T-helper 1 cell (primary cell): ENCODE data around the gene ZNF17.

Experiments used
- DNase-seq, 5 donors: peaks; one replicate each; pipeline ENCODE4 v3.0.0-alpha.2; 2012 to 2020

Gene ZNF17

GRCh38 chr19:57434386-57435061, 23.6 kb downstream of the ZNF17 start:
- DNase-seq: no peak

- peak; percentile 89 to 97 (median 96) for DNase-seq
Measured at GRCh38 chr19:57435062-57435978, 24.4 kb downstream of the ZNF17 start, which contains the start of gene ZNF749. Gene ZNF749, plus strand, starts transcription at chr19:57435325. Its CDS starts 254 bp downstream, at chr19:57435579.

- no peak for DNase-seq
Measured at GRCh38 chr19:57436417-57436816, 25.5 kb downstream of the ZNF17 start.

- DNase-seq: no peak
Measured at GRCh38 chr19:57437931-57438330, 27.0 kb downstream of the ZNF17 start.

- DNase-seq: no peak
Measured at GRCh38 chr19:57438925-57439324, 28.0 kb downstream of the ZNF17 start.

GRCh38 chr19:57441979-57442752, 31.2 kb downstream of the ZNF17 start:
- no peak for DNase-seq

- no peak for DNase-seq
Measured at GRCh38 chr19:57443121-57443696, 32.2 kb downstream of the ZNF17 start.

DNA sequence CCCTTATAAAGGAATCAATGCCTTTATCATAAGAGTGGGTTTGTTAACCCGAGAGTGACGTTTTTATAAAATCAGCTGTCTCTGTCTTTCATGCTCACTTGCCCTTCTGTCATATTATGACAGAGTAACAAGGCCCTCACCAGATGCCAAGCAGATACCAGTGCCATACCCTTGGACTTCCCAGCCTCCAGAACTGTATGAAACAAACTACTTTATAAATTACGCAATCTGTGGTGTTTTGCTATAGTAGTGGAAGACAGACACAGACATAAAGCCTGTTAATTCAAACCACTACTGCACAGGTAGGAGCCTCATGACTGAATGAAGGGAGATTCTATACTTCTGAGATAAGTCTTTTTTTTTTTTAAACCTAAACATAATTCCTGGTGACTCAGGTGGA, 41.3 kb downstream of the ZNF17 start:
- no peak for DNase-seq

- peak in 1 of 5 donors; percentile 32 for DNase-seq
Measured at GRCh38 chr19:57465680-57466381, 54.9 kb downstream of the ZNF17 start.

DNA sequence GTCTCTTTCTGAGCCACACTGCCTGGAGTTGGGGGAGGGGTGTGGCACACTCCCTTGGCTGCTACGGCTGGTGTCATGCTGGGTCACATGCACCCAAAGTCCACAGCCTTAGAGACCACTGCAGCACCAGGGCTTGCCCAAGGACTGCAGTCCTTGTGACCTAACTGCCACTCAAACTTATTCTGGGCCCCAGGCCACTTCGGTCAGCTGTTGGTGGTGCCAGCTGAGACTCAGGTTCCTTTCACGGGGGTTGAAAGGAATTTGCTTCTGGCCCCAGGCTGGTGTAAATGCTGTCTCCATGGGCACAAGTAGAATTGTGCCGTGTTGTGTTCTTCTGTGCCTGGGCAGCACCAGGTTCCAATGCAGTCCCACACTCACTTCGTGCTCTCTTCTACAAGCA, 55.5 kb downstream of the ZNF17 start:
- no peak for DNase-seq
